ENCODE data around the gene ZMIZ1.

Gene ZMIZ1

GRCh38 chr10:79224263-79224949 is 155.6 kb downstream of the ZMIZ1 start:
- DNase-seq (ENCODE audit: low read depth in 2 of 2, low spot score in 1 of 2): no peak

- DNase-seq (ENCODE audit: low read depth in 2 of 2, low spot score in 1 of 2): no peak
Measured at GRCh38 chr10:79224992-79225391, 156.2 kb downstream of the ZMIZ1 start.

- no peak for DNase-seq (ENCODE audit: low read depth in 2 of 2, low spot score in 1 of 2)
Measured at GRCh38 chr10:79226391-79227245, 157.9 kb downstream of the ZMIZ1 start.

- DNase-seq (ENCODE audit: low read depth in 2 of 2, low spot score in 1 of 2): no peak
Measured at GRCh38 chr10:79229071-79229541, 160.3 kb downstream of the ZMIZ1 start.

- no peak for DNase-seq (ENCODE audit: low read depth in 2 of 2, low spot score in 1 of 2)
Measured at GRCh38 chr10:79229830-79230327, 161.1 kb downstream of the ZMIZ1 start.

GRCh38 chr10:79230328-79230830 is 161.6 kb downstream of the ZMIZ1 start:
- no peak for DNase-seq (ENCODE audit: low read depth in 2 of 2, low spot score in 1 of 2)

GRCh38 chr10:79230850-79231249 is 162.1 kb downstream of the ZMIZ1 start:
- DNase-seq (ENCODE audit: low read depth in 2 of 2, low spot score in 1 of 2): no peak

GRCh38 chr10:79231908-79232307 is 163.1 kb downstream of the ZMIZ1 start:
- DNase-seq (ENCODE audit: low read depth in 2 of 2, low spot score in 1 of 2): no peak

- DNase-seq (ENCODE audit: low read depth in 2 of 2, low spot score in 1 of 2): no peak
Measured at GRCh38 chr10:79232864-79233263, 164.1 kb downstream of the ZMIZ1 start.

- no peak for DNase-seq (ENCODE audit: low read depth in 2 of 2, low spot score in 1 of 2)
Measured at GRCh38 chr10:79234391-79235315, 165.9 kb downstream of the ZMIZ1 start.

GRCh38 chr10:79235765-79236432 is 167.1 kb downstream of the ZMIZ1 start:
- no peak for DNase-seq (ENCODE audit: low read depth in 2 of 2, low spot score in 1 of 2)

- no peak for DNase-seq (ENCODE audit: low read depth in 2 of 2, low spot score in 1 of 2)
Measured at GRCh38 chr10:79236433-79236765, 167.6 kb downstream of the ZMIZ1 start.

GRCh38 chr10:79237454-79238157 is 168.8 kb downstream of the ZMIZ1 start:
- DNase-seq (ENCODE audit: low read depth in 2 of 2, low spot score in 1 of 2): no peak

- no peak for DNase-seq (ENCODE audit: low read depth in 2 of 2, low spot score in 1 of 2)
Measured at GRCh38 chr10:79238158-79238520, 169.4 kb downstream of the ZMIZ1 start.

GRCh38 chr10:79238606-79239005 is 169.8 kb downstream of the ZMIZ1 start:
- DNase-seq (ENCODE audit: low read depth in 2 of 2, low spot score in 1 of 2): no peak

- DNase-seq (ENCODE audit: low read depth in 2 of 2, low spot score in 1 of 2): no peak
Measured at GRCh38 chr10:79239275-79239779, 170.6 kb downstream of the ZMIZ1 start.

- DNase-seq (ENCODE audit: low read depth in 2 of 2, low spot score in 1 of 2): no peak
Measured at GRCh38 chr10:79239924-79240581, 171.3 kb downstream of the ZMIZ1 start.

- no peak for DNase-seq (ENCODE audit: low read depth in 2 of 2, low spot score in 1 of 2)
Measured at GRCh38 chr10:79241629-79241989, 172.8 kb downstream of the ZMIZ1 start.

- DNase-seq (ENCODE audit: low read depth in 2 of 2, low spot score in 1 of 2): no peak
Measured at GRCh38 chr10:79241990-79242619, 173.3 kb downstream of the ZMIZ1 start.

All from stimulated activated CD8-positive, alpha-beta memory T cell treated with anti-CD3 and anti-CD28 coated beads, Interleukin-4, amount 100 ng/mL, for 1 hour (primary cell).